GM18502 (cell line): Measurements from ENCODE around the gene AKR1C2.

Experiments used
- ATAC-seq: cut with Tn5 transposase; IDR thresholded peaks from one replicate; pipeline ENCODE4 v1.9.1; 2021; ENCODE audit warnings: mild to moderate bottlenecking; ENCODE audit not compliant: unreplicated experiment, poor library complexity

AKR1C2 gene

GRCh38 chr10:4939224-4940072 lies 64.2 kb downstream of the AKR1C2 start:
- ATAC-seq, result no peak
